ENCODE data around the gene IVNS1ABP. TPM values are rescaled to one million over a fixed set of nuclear protein-coding genes. Genes with fewer than 3 reads are reported as not detected.
"Not testable (repeated sequence)": the region's sequence is repeated elsewhere in the genome, so short reads cannot be mapped to it uniquely, and the experiment has no call there.

The IVNS1ABP gene
- polyA plus RNA-seq, 1 experiment = 59.6 TPM

DNA sequence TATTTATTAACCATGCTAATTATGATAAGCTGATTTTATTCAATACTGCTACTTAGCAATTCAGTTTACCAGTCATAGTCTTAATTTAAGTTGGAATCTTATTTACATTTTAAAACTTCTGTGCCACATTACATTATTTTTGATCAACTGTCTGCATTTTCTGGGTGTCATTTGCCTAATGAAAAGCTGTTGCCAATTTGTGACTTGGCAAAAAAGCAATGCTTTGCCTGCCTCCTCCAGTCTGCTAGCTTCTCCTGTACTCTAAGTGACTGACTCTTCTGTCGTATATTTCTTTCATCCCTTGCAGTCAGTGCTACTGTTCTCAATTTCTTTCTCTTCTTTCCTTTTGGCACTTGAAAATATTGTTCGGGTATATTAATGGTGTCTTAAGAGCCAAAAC lies 5.6 kb upstream of the IVNS1ABP start:
- DNase-seq (ENCODE audit: low read depth, low spot score) = no peak
- H3K4me3 ChIP-seq (ENCODE audit: low read depth, low read length) = no peak overlapping the region
- no peak overlapping the region for H3K27ac ChIP-seq (ENCODE audit: low read depth, low read length)
- peaks cover 4% of the 10 kb centered on the region; the same call in 1 of the 2 replicates for H3K9me3 ChIP-seq (ENCODE audit: control insufficient read depth, insufficient read depth, low read length)
- TF ChIP-seq CTCF (IDR thresholded peaks at IDR 0.05; ENCODE audit: low read depth, low read length) = no peak
- POLR2A ChIA-PET = no interaction called here
- CTCF ChIA-PET = no interaction called here
- H3K27me3 ChIP-seq (ENCODE audit: control insufficient read depth, insufficient read depth, low read length) = no peaks in the 10 kb centered on the region

GRCh38 chr1:185321653-185322221 lies 4.7 kb upstream of the IVNS1ABP start:
- CTCF ChIA-PET; H3K4me3 ChIP-seq (ENCODE audit: low read depth, low read length); POLR2A ChIA-PET; H3K27me3 ChIP-seq (ENCODE audit: control insufficient read depth, insufficient read depth, low read length); DNase-seq (ENCODE audit: low read depth, low spot score); H3K9me3 ChIP-seq (ENCODE audit: control insufficient read depth, insufficient read depth, low read length); H3K27ac ChIP-seq (ENCODE audit: low read depth, low read length): not testable (repeated sequence)

- CTCF ChIA-PET; POLR2A ChIA-PET; H3K4me3 ChIP-seq (ENCODE audit: low read depth, low read length); H3K27me3 ChIP-seq (ENCODE audit: control insufficient read depth, insufficient read depth, low read length); H3K27ac ChIP-seq (ENCODE audit: low read depth, low read length); DNase-seq (ENCODE audit: low read depth, low spot score); H3K9me3 ChIP-seq (ENCODE audit: control insufficient read depth, insufficient read depth, low read length): not testable (repeated sequence)
These were observed 4.1 kb upstream of the IVNS1ABP start for GRCh38 chr1:185321104-185321503.

GRCh38 chr1:185319139-185319475 lies 2.1 kb upstream of the IVNS1ABP start:
- H3K27ac ChIP-seq (ENCODE audit: low read depth, low read length) = no peak overlapping the region
- POLR2A ChIA-PET = no interaction called here
- H3K27me3 ChIP-seq (ENCODE audit: control insufficient read depth, insufficient read depth, low read length) = no peaks in the 10 kb centered on the region
- CTCF ChIA-PET = interaction anchor here (0.8 to 3.7 kb wide), 2 partner anchors 140 to 351 kb away, joined by 3 to 26 read pairs; no protein-coding TSS in a partner anchor
- H3K9me3 ChIP-seq (ENCODE audit: control insufficient read depth, insufficient read depth, low read length) = peaks cover 7% of the 10 kb centered on the region; the same call in 1 of the 2 replicates
- H3K4me3 ChIP-seq (ENCODE audit: low read depth, low read length) = no peak overlapping the region
- TF ChIP-seq CTCF (IDR thresholded peaks at IDR 0.05; ENCODE audit: low read depth, low read length) = no peak
- no peak for DNase-seq (ENCODE audit: low read depth, low spot score)

DNA sequence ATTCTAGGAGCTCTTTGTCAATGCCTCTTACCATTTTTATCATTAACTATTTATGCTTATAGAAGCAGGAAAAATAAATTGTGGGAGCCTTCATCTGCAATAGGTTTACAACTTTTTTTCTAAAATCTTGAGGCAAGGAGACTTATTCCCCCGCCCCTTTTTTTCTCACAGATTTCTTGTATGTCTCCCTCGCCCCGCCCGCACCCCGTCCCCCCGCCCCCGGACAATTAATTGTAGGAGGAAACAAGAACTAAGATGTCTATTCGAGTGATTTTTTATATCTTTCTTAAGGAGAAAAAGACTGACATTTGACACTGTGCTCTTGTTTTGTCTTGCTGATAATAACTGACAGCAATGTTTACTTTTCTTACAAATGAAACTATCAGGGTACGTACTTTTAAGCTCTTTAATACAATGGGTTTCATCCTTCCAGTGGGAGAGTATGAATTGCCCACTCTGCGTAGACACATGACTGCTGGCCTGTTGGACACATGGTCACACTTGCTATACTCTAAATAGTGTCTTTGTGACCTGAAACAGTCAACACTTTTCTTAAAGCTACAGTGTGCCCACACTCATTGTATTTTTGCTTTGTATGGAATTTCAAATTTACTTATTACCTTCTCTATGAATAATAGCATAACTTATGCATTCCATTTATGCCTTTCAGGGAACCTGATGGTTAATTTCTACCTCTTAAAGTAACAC lies 1.5 kb upstream of the IVNS1ABP start:
- no peak for DNase-seq (ENCODE audit: low read depth, low spot score)
- H3K4me3 ChIP-seq (ENCODE audit: low read depth, low read length) = no peak overlapping the region
- CTCF ChIA-PET = interaction anchor here (0.8 to 3.7 kb wide), 3 partner anchors 18 to 351 kb away, joined by 3 to 26 read pairs (median 6); no protein-coding TSS in a partner anchor

More for the DNA sequence above, 1.5 kb upstream of the IVNS1ABP start:
- peaks cover 7% of the 10 kb centered on the region; the same call in 1 of the 2 replicates for H3K9me3 ChIP-seq (ENCODE audit: control insufficient read depth, insufficient read depth, low read length)
- POLR2A ChIA-PET = no interaction called here
- TF ChIP-seq CTCF (IDR thresholded peaks at IDR 0.05; ENCODE audit: low read depth, low read length) = no peak
- H3K27ac ChIP-seq (ENCODE audit: low read depth, low read length) = no peak overlapping the region
- no peaks in the 10 kb centered on the region for H3K27me3 ChIP-seq (ENCODE audit: control insufficient read depth, insufficient read depth, low read length)

Data from AG04450 (cell line).